ENCODE data around the gene JPH2. TPM values are rescaled to one million over a fixed set of nuclear protein-coding genes. Genes with fewer than 3 reads are reported as not detected.
A peak's percentile ranks its signal among the peaks of the same experiment; 100 is the strongest.

The JPH2 gene
- total and polyA plus RNA-seq, 10 of the 15 experiments (the other 5 are each of a cell fraction or from before 2014, with no cell fraction given), result 0.16 TPM; not detected in 9

GRCh38 chr20:44098256-44098630, 88.7 kb downstream of the JPH2 start:
- peak; percentile 30; the same call in 2 of the 3 replicates for ATAC-seq
- no peak for DNase-seq (ENCODE audit: low read depth, low spot score)
- in situ Hi-C loops (cut with MboI), result no loop called here
- Histone ChIP-seq H3K4me1 (ENCODE audit: control insufficient read depth, insufficient read depth, low read length) (no peaks in the 10 kb centered on the region), H3K27ac (ENCODE audit: control insufficient read depth, insufficient read depth) (no peak overlapping the region), H4K20me1 (ENCODE audit: control insufficient read depth, insufficient read depth) (no peaks in the 10 kb centered on the region), H3K9me3 (replicated peaks; ENCODE audit: control insufficient read depth, insufficient read depth, low read length) (no peaks in the 10 kb centered on the region), H3K36me3 (ENCODE audit: control insufficient read depth in 2 of 2, insufficient read depth in 2 of 2, low read length in 1 of 2) (no peaks in the 10 kb centered on the region), H3K4me2 (ENCODE audit: control insufficient read depth, insufficient read depth) (no peak overlapping the region), H2AFZ (ENCODE audit: control insufficient read depth, low read depth, low read length) (no peak overlapping the region), H3K4me3 (no peak overlapping the region), H3K9ac (ENCODE audit: control insufficient read depth, insufficient read depth, low read length) (no peak overlapping the region), H3K79me2 (ENCODE audit: control insufficient read depth, insufficient read depth, low read length) (no peaks in the 10 kb centered on the region), H3K27me3 (replicated peaks in 1 of 2; ENCODE audit: control insufficient read depth in 2 of 2, insufficient read depth in 2 of 2, low read length in 1 of 2) (no peaks in the 10 kb centered on the region)
- intact Hi-C loops (cut with micrococcal nuclease; ENCODE audit: unreplicated experiment), result no loop called here
- ChIA-PET CTCF (interaction anchor here (0.8 to 2.1 kb wide), 5 partner anchors 9 to 650 kb away, joined by 3 to 6 read pairs (median 5); no protein-coding TSS in a partner anchor), RAD21 (ENCODE audit: unreplicated experiment) (interaction anchor here (1.8 kb wide), 1 partner anchor 17 kb away, joined by 5 read pairs; no protein-coding TSS in a partner anchor), POLR2A (no interaction called here), SMC1A (ENCODE audit: uncharacterized antibody, unreplicated experiment) (interaction anchor here (0.9 to 1.4 kb wide), 2 partner anchors 9 to 650 kb away, joined by 3 to 4 read pairs; no protein-coding TSS in a partner anchor)
- FAIRE-seq, result no peak
- WGBS (ENCODE audit: insufficient coverage, insufficient replicate concordance, low lambda C conversion rate, missing lambda C conversion rate), result 92% methylated on average over 6 of the region's 6 CpGs
- no TSS peak for BruUV-seq (replicated peaks)
- no peak for TF ChIP-seq IKZF1 (conservative IDR thresholded peaks at IDR 0.05)
- no peak for TF ChIP-seq ELK1 (IDR thresholded peaks at IDR 0.05; ENCODE audit: low read depth, low read length)
- no peak for TF ChIP-seq SUPT20H (IDR thresholded peaks at IDR 0.05; ENCODE audit: borderline replicate concordance, control insufficient read depth, low read depth, low read length)
- no peak for TF ChIP-seq MEF2A (IDR thresholded peaks at IDR 0.05; ENCODE audit: insufficient read depth, low read depth, low read length)
- no peak for TF ChIP-seq RELA (IDR thresholded peaks at IDR 0.05; ENCODE audit: borderline replicate concordance, partially characterized antibody)
- no peak for TF ChIP-seq SUZ12 (IDR thresholded peaks at IDR 0.05; ENCODE audit: unreplicated experiment)
- TF ChIP-seq MEF2B (IDR thresholded peaks at IDR 0.05; ENCODE audit: partially characterized antibody, poor library complexity, severe bottlenecking), result no peak
- no peak for TF ChIP-seq CTCF (IDR thresholded peaks at IDR 0.05 in 2 of 3, conservative IDR thresholded peaks at IDR 0.05 in 1 of 3; ENCODE audit: control insufficient read depth in 2 of 3, extremely low read depth in 1 of 3, insufficient read depth in 1 of 3, low read depth in 3 of 3, low read length in 3 of 3)
- no peak for TF ChIP-seq MYB (IDR thresholded peaks at IDR 0.05; ENCODE audit: borderline replicate concordance, low read depth, low read length)
- no peak for TF ChIP-seq FOXM1 (IDR thresholded peaks at IDR 0.05; ENCODE audit: low read depth, low read length)
- TF ChIP-seq KLF5 (IDR thresholded peaks at IDR 0.05; ENCODE audit: partially characterized antibody), result no peak
- no peak for TF ChIP-seq TCF12 (IDR thresholded peaks at IDR 0.05; ENCODE audit: low read depth, low read length)
- no peak for TF ChIP-seq E4F1 (IDR thresholded peaks at IDR 0.05; ENCODE audit: borderline replicate concordance, partially characterized antibody)
- no peak for TF ChIP-seq TBL1XR1 (IDR thresholded peaks at IDR 0.05; ENCODE audit: low read depth, low read length)
- no peak for TF ChIP-seq BACH1 (IDR thresholded peaks at IDR 0.05; ENCODE audit: borderline replicate concordance)
- no peak for TF ChIP-seq CBX5 (IDR thresholded peaks at IDR 0.05; ENCODE audit: low read depth)

Data from GM12878 (cell line).